T-cell (primary cell): ENCODE data around the gene SH3BP5L. TPM values are rescaled to one million over a fixed set of nuclear protein-coding genes. Genes with fewer than 3 reads are reported as not detected.
A peak's percentile ranks its signal among the peaks of the same experiment; 100 is the strongest.

ENCODE experiments used
- ATAC-seq, 4 experiments: fragments of 200-7000 bp in 3 of 4; fragments of 150-1000 bp in 1 of 4; cut with Tn5 transposase; replicated peaks in 1 of 4; 1 replicate in 3 of 4; 2 replicates in 1 of 4; pipeline ENCODE4 v1.10.0; 2021; ENCODE audit warnings: moderate library complexity in 3 of 4, mild to moderate bottlenecking in 2 of 4, moderate number of reproducible peaks in 1 of 4
- CTCF ChIA-PET, 2 donors: fragments of 300-600 bp; sonication (Branson Sonifier 250); formaldehyde crosslinking; loops; one replicate each; lab custom pipeline; 2022; ENCODE audit warnings: antibody characterized with exemption in 2 of 2; lab: Charles Lee
- POLR2A ChIA-PET, 2 donors: fragments of 300-600 bp; sonication (Branson Sonifier 250); formaldehyde crosslinking; loops; one replicate each; lab custom pipeline; 2022; ENCODE audit warnings: antibody characterized with exemption in 2 of 2; lab: Charles Lee
- DNase-seq, 35 experiments: peaks; one replicate each; pipeline versions ENCODE4 v3.0.0 to v3.0.0-alpha.2; 2013 to 2023
- H3K27ac ChIP-seq: one replicate; pipeline ENCODE4 v1.5.1; 2013; ENCODE audit warnings: low read length
- H3K27me3 ChIP-seq, 2 experiments: replicated peaks in 1 of 2; 1 replicate in 1 of 2; 2 replicates in 1 of 2; pipeline versions ENCODE4 v1.6.1 to v1.7.0; 2013; ENCODE audit warnings: low read length in 1 of 2, mixed read lengths in 1 of 2; ENCODE audit not compliant: control insufficient read depth in 2 of 2, insufficient read depth in 2 of 2; ENCODE audit errors: extremely low read depth in 1 of 2
- H3K36me3 ChIP-seq, 2 donors: 1 replicate in 1 of 2; 2 replicates in 1 of 2; pipeline versions ENCODE4 v1.6.1 to v1.7.0; 2013; ENCODE audit warnings: low read length in 1 of 2; ENCODE audit not compliant: control insufficient read depth in 2 of 2, insufficient read depth in 1 of 2; ENCODE audit errors: extremely low read depth in 1 of 2
- H3K4me1 ChIP-seq, 2 experiments: 1 replicate in 1 of 2; 2 replicates in 1 of 2; pipeline versions ENCODE4 v1.6.1 to v1.7.0; 2013; ENCODE audit warnings: low read length in 2 of 2, mixed read lengths in 1 of 2; ENCODE audit not compliant: insufficient read depth in 2 of 2, control insufficient read depth in 1 of 2; ENCODE audit errors: extremely low read depth in 1 of 2
- H3K4me3 ChIP-seq, 2 donors: 1 replicate in 1 of 2; 2 replicates in 1 of 2; pipeline versions ENCODE4 v1.5.1 to v1.7.0; 2013; ENCODE audit warnings: mild to moderate bottlenecking in 2 of 2, low read length in 1 of 2, moderate library complexity in 1 of 2; ENCODE audit not compliant: control insufficient read depth in 1 of 2; ENCODE audit errors: extremely low read depth in 1 of 2
- H3K9me3 ChIP-seq: 2 replicates; pipeline ENCODE4 v1.7.0; 2013
- H3K27ac Mint-ChIP-seq, 2 donors: one replicate each; pipeline ENCODE4 v1.8.0; 2020 to 2021; ENCODE audit warnings: mild to moderate bottlenecking in 2 of 2, mixed read lengths in 2 of 2
- H3K27me3 Mint-ChIP-seq, 2 donors: one replicate each; pipeline ENCODE4 v1.8.0; 2021 to 2022; ENCODE audit warnings: mixed read lengths in 2 of 2
- H3K36me3 Mint-ChIP-seq: one replicate; pipeline ENCODE4 v1.8.0; 2021; ENCODE audit warnings: mixed read lengths
- H3K4me1 Mint-ChIP-seq, 3 donors: one replicate each; pipeline ENCODE4 v1.8.0; 2020 to 2022; ENCODE audit warnings: mixed read lengths in 3 of 3, mild to moderate bottlenecking in 1 of 3
- H3K4me3 Mint-ChIP-seq, 3 donors: one replicate each; pipeline ENCODE4 v1.8.0; 2020 to 2022; ENCODE audit warnings: mild to moderate bottlenecking in 3 of 3, mixed read lengths in 3 of 3, moderate library complexity in 3 of 3
- H3K9me3 Mint-ChIP-seq, 3 donors: one replicate each; pipeline ENCODE4 v1.8.0; 2020 to 2022; ENCODE audit warnings: mixed read lengths in 3 of 3
- WGBS: methylation state at CpG from one replicate; pipeline ENCODE4 v1.1.5; 2013; ENCODE audit warnings: missing lambda C conversion rate; ENCODE audit not compliant: insufficient coverage; 5-methylcytosine and 5-hydroxymethylcytosine counted together
- total RNA-seq, 35 experiments: library from RNA in 6 of 35; stranded (reverse) in 6 of 35; fragments of 120-200 nt in 1 of 35; gene quantifications; one replicate each; pipeline versions ENCODE4 v1.2.1 to v1.2.4 and lab custom pipeline; 2013 to 2026

Gene SH3BP5L
- total RNA-seq, 5 donors from 2014 or later (not counting 1 experiment from before 2014, with no cell fraction given): 16.8 to 41.4 (median 36.3) TPM

- no peaks in the 10 kb centered on the region for H3K9me3 ChIP-seq
- H3K27me3 Mint-ChIP-seq: no peaks in the 10 kb centered on the region
- H3K4me3 ChIP-seq: peak overlapping the region; percentile 87 to 94
- H3K4me1 Mint-ChIP-seq: peaks cover 64 to 70% (median 69%) of the 10 kb centered on the region in 3 donors
- no peaks in the 10 kb centered on the region for H3K27me3 ChIP-seq
- H3K27ac Mint-ChIP-seq: peak overlapping the region; percentile 96 to 99
- peaks cover 0 to 28% of the 10 kb centered on the region in 2 donors for H3K36me3 ChIP-seq
- H3K36me3 Mint-ChIP-seq: peaks cover 38% of the 10 kb centered on the region
- POLR2A ChIA-PET: interaction anchor here (0.6 to 1.5 kb wide), 4 partner anchors 19 to 919 kb away, joined by 4 to 7 read pairs (median 6); no protein-coding TSS in a partner anchor
- H3K4me1 ChIP-seq: peaks cover 33 to 64% of the 10 kb centered on the region in 2 experiments
- CTCF ChIA-PET: interaction anchor here (0.6 to 2.0 kb wide), 6 partner anchors 13 to 81 kb away, joined by 3 to 16 read pairs (median 4); partner anchors contain the start of genes PGBD2 (in 1 of the 2), ZNF672 (in 1 of the 2) and ZNF692 (in 1 of the 2)
- peak overlapping the region; percentile 99 for H3K27ac ChIP-seq
- no peak for ATAC-seq
- DNase-seq: no peak
- WGBS: 47% methylated on average over 6 of the region's 10 CpGs
- peak overlapping the region; percentile 88 to 99 (median 97) for H3K4me3 Mint-ChIP-seq
- no peaks in the 10 kb centered on the region for H3K9me3 Mint-ChIP-seq
Measured at GRCh38 chr1:248825136-248825535, 579 bp downstream of the SH3BP5L start.

- peak overlapping the region in 1 of 2 donors; percentile 96 for H3K27ac Mint-ChIP-seq
- H3K27me3 Mint-ChIP-seq: no peaks in the 10 kb centered on the region
- Histone ChIP-seq H3K4me1 (peaks cover 33 to 67% of the 10 kb centered on the region in 2 experiments), H3K36me3 (peaks cover 0 to 30% of the 10 kb centered on the region in 2 donors), H3K27ac (no peak overlapping the region), H3K9me3 (no peaks in the 10 kb centered on the region), H3K4me3 (peak overlapping the region; percentile 87 to 94), H3K27me3 (no peaks in the 10 kb centered on the region)
- ATAC-seq: no peak
- ChIA-PET POLR2A (no interaction called here), CTCF (interaction anchor here in 1 of 2 donors (1.0 to 1.8 kb wide), 2 partner anchors 35 to 52 kb away, joined by 3 to 6 read pairs; partner anchors contain the start of gene ZNF692)
- WGBS: 93% methylated on average over 3 of the region's 3 CpGs
- DNase-seq: no peak
- H3K36me3 Mint-ChIP-seq: peaks cover 40% of the 10 kb centered on the region
- H3K4me3 Mint-ChIP-seq: peak overlapping the region; percentile 88 to 99 (median 97)
- H3K9me3 Mint-ChIP-seq: no peaks in the 10 kb centered on the region
- H3K4me1 Mint-ChIP-seq: peaks cover 66 to 73% (median 73%) of the 10 kb centered on the region in 3 donors
Measured at GRCh38 chr1:248824701-248825100, 1.0 kb downstream of the SH3BP5L start.

GRCh38 chr1:248824301-248824700, 1.4 kb downstream of the SH3BP5L start:
- Mint-ChIP-seq H3K4me1 (peaks cover 70 to 76% (median 75%) of the 10 kb centered on the region in 3 donors), H3K36me3 (peaks cover 40% of the 10 kb centered on the region), H3K27me3 (no peaks in the 10 kb centered on the region), H3K27ac (peak overlapping the region in 1 of 2 donors; percentile 40), H3K9me3 (no peaks in the 10 kb centered on the region), H3K4me3 (peak overlapping the region; percentile 88 to 99 (median 97))
- Histone ChIP-seq H3K4me1 (peaks cover 33 to 71% of the 10 kb centered on the region in 2 experiments), H3K9me3 (no peaks in the 10 kb centered on the region), H3K27me3 (no peaks in the 10 kb centered on the region), H3K27ac (no peak overlapping the region), H3K4me3 (peak overlapping the region in 1 of 2 donors; percentile 94), H3K36me3 (peaks cover 0 to 30% of the 10 kb centered on the region in 2 donors)
- ATAC-seq (no peak), DNase-seq (no peak)
- ChIA-PET CTCF (no interaction called here), POLR2A (no interaction called here)
- no CpG with 5 or more reads among the region's 1 CpG for WGBS

GRCh38 chr1:248823517-248824001, 2.2 kb downstream of the SH3BP5L start:
- peaks cover 0 to 30% of the 10 kb centered on the region in 2 donors for H3K36me3 ChIP-seq
- H3K27me3 ChIP-seq: no peaks in the 10 kb centered on the region
- H3K4me3 Mint-ChIP-seq: peak overlapping the region; percentile 88 to 99 (median 97)
- WGBS: 90% methylated on average over 2 of the region's 2 CpGs
- no peaks in the 10 kb centered on the region for H3K9me3 ChIP-seq
- H3K4me1 ChIP-seq: peaks cover 38 to 79% of the 10 kb centered on the region in 2 experiments
- no peaks in the 10 kb centered on the region for H3K9me3 Mint-ChIP-seq
- POLR2A ChIA-PET: no interaction called here
- H3K36me3 Mint-ChIP-seq: peaks cover 43% of the 10 kb centered on the region
- no peak overlapping the region for H3K27ac ChIP-seq
- no peak overlapping the region for H3K27ac Mint-ChIP-seq
- DNase-seq: peak in 1 of 35 experiments; percentile 2
- H3K4me1 Mint-ChIP-seq: peaks cover 78 to 84% (median 83%) of the 10 kb centered on the region in 3 donors
- H3K27me3 Mint-ChIP-seq: no peaks in the 10 kb centered on the region
- CTCF ChIA-PET: no interaction called here
- no peak for ATAC-seq
- peak overlapping the region in 1 of 2 donors; percentile 35 for H3K4me3 ChIP-seq

DNA sequence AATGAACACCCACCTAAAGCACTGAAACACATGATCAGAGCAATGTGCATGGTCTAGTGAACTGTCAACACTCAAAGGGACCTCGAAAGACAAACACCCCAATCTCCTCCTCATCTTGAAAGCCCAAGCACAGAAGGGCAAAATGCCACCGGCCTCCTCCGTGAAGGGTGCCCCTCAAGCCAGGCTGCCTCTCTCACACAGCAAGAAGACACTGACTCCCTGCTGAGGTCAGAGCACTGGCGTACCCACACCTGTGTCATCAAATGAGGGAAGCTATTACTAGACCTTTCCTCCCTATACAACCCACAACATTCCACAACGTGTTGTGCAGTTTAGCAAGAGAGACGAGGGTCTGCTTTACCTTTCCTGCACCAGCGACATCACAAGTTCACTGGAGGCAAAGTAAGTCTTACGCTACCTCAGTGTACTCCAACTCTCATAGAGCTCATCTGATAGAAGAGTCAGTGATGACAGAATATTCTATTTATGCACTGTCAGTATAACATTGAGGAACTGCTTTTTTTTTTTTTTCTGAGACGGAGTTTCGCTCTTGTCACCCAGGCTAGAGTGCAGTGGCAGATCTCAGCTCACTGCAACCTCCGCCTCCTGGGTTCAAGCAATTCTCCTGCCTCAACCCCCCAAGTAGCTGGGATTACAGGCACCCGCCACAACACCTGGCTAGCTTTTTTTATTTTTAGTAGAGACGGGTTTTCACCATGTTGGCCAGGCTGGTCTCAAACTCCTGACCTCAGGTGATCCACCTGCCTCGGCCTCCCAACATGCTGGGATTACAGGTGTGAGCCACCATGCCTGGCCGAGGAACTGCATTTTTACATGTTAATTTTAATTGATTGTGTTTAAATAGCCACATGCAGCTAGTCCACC, 3.3 kb downstream of the SH3BP5L start:
- ChIA-PET CTCF (interaction anchor here (0.6 to 0.7 kb wide), 2 partner anchors 15 to 36 kb away, joined by 3 to 5 read pairs; partner anchors contain the start of gene ZNF692 (in 1 of the 2)), POLR2A (interaction anchor here (0.5 to 0.9 kb wide), 3 partner anchors 15 to 1459 kb away, joined by 4 to 6 read pairs (median 6); no protein-coding TSS in a partner anchor)
- Mint-ChIP-seq H3K27me3 (no peaks in the 10 kb centered on the region), H3K27ac (no peak overlapping the region), H3K9me3 (no peaks in the 10 kb centered on the region), H3K36me3 (peaks cover 43% of the 10 kb centered on the region), H3K4me3 (peak overlapping the region; percentile 88 to 99 (median 97)), H3K4me1 (peaks cover 85 to 94% (median 93%) of the 10 kb centered on the region in 3 donors)
- no peak overlapping the region for H3K27ac ChIP-seq
- H3K27me3 ChIP-seq: no peaks in the 10 kb centered on the region
- ATAC-seq: no peak
- H3K4me3 ChIP-seq: no peak overlapping the region
- H3K36me3 ChIP-seq: peaks cover 0 to 30% of the 10 kb centered on the region in 2 donors
- H3K9me3 ChIP-seq: no peaks in the 10 kb centered on the region
- peaks cover 42 to 89% of the 10 kb centered on the region in 2 experiments for H3K4me1 ChIP-seq
- WGBS: 96% methylated on average over 3 of the region's 15 CpGs
- DNase-seq: peak in 1 of 35 experiments; percentile 0

- 93% methylated on average over 7 of the region's 7 CpGs for WGBS
- H3K36me3 Mint-ChIP-seq: peaks cover 47% of the 10 kb centered on the region
Measured at GRCh38 chr1:248821641-248822040, 4.1 kb downstream of the SH3BP5L start.

More at GRCh38 chr1:248821641-248822040, 4.1 kb downstream of the SH3BP5L start:
- H3K27me3 ChIP-seq: no peaks in the 10 kb centered on the region
- CTCF ChIA-PET: interaction anchor here in 1 of 2 donors (0.6 kb wide), 1 partner anchor 37 kb away, joined by 5 read pairs; the partner anchor contains the start of gene ZNF692
- H3K4me1 ChIP-seq: peaks cover 45 to 89% of the 10 kb centered on the region in 2 experiments
- H3K27ac Mint-ChIP-seq: no peak overlapping the region
- no peak for ATAC-seq
- no peak overlapping the region for H3K27ac ChIP-seq
- peaks cover 86 to 97% (median 95%) of the 10 kb centered on the region in 3 donors for H3K4me1 Mint-ChIP-seq
- no peaks in the 10 kb centered on the region for H3K9me3 Mint-ChIP-seq
- H3K4me3 ChIP-seq: no peak overlapping the region
- DNase-seq: no peak
- POLR2A ChIA-PET: interaction anchor here in 1 of 2 donors (0.9 kb wide), 1 partner anchor 15 kb away, joined by 6 read pairs; no protein-coding TSS in a partner anchor
- H3K4me3 Mint-ChIP-seq: peak overlapping the region in 1 of 3 donors; percentile 97
- H3K36me3 ChIP-seq: peaks cover 0 to 37% of the 10 kb centered on the region in 2 donors
- no peaks in the 10 kb centered on the region for H3K27me3 Mint-ChIP-seq
- no peaks in the 10 kb centered on the region for H3K9me3 ChIP-seq
